Measurements from ENCODE around the gene PPP1R27.

PPP1R27 gene

GRCh38 chr17:81837641-81838040, 2.8 kb upstream of the PPP1R27 start:
- DNase-seq (ENCODE audit: insufficient read length) = no peak
- FAIRE-seq = no peak
- TF ChIP-seq POLR2A (IDR thresholded peaks at IDR 0.05; ENCODE audit: low read depth, low read length) (no peak), TAF1 (IDR thresholded peaks at IDR 0.05; ENCODE audit: borderline replicate concordance, low read depth, low read length) (no peak), POLR2AphosphoS5 (IDR thresholded peaks at IDR 0.05; ENCODE audit: low read depth, low read length) (no peak)

DNA sequence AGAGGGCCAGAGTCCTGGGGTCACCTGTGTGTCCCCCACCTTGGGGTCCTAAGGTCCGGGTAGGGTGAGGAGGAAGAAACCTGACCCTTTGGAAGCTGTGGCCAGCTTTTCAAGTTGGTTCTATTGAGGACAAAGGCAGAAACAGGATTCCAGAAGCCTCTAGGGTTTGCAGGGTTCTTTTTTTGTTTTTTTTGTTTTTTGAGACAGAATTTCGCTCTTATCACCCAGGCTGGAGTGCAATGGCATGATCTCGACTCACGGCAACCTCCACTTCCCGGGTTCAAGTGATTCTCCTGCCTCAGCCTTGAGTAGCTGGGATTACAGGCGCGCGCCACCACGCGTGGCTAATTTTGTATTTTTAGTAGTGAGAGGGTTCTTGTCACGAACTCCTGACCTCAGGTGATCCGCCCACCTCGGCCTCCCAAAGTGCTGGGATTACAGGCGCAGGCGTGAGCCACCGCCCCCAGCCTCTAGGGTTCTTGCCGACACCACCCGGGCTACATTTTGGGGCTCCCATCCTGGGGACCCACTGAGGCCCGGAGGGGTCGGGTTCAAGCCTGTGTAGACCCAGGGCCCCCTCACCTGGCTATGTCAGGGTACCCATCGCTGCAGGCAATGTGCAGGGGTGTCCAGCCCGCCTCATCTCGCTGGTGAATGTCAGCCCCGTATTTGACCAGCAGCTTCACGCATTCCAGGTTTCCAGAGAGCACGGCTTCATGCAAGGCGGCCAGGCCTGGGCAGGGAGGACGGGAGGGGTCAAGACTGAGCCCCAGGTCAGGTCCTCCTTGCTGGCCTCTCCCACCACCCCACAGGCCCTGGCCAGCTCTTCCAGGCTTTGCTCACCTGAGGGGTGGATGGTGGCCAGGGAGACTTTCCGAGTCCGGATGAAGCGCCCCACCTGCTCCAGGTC, 674 bp downstream of the PPP1R27 start:
- FAIRE-seq (no peak), DNase-seq (ENCODE audit: insufficient read length) (no peak)
- TF ChIP-seq POLR2AphosphoS5 (IDR thresholded peaks at IDR 0.05; ENCODE audit: low read depth, low read length) = no peak
- no peak for TF ChIP-seq TAF1 (IDR thresholded peaks at IDR 0.05; ENCODE audit: borderline replicate concordance, low read depth, low read length)
- no peak for TF ChIP-seq POLR2A (IDR thresholded peaks at IDR 0.05; ENCODE audit: low read depth, low read length)

DNA sequence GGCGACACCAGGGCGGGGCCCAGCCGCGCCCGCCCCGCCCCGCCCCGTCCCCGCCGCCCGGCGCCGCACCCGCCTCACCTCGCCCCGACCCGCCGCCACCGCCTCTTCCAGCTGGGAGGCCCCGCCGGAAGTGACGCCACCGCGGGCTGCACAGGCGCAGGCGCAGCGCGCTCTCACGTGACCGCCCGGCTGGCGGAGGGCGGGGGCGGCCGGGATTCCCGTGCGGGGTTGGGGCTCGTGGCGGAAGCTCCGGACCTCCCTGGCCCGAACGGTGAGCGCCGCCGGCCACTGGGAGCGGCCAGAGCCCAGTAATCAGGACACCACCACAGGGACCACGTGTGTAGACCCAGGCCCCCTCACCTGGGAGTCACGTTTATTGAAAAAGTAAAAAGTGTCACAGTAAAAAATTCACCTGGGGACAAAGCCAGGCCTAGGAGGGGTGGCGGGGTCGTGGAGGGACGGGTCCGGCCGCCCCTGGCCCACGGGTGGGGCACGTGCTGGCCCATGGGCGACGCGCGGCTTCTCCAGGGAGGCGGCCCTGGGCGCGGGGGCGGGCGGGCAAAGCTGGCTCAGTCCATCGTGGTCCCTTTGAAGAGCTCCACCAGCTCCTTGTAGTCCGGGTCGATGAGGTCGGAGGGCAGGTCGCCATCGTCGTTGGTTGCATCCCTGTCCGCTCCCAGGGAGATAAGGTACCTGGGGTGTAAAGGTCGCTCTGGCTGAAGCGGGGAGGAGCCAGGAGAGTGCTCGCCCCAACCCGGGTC, 1.5 kb downstream of the PPP1R27 start, which contains the start of gene MCRIP1:
Gene MCRIP1 (minus strand): TSS at position 132 of the 761 bp plus-strand sequence. CDS start 8,785 bp downstream, outside the sequence.
- DNase-seq (ENCODE audit: insufficient read length) (peak; percentile 99), FAIRE-seq (peak; percentile 99)
- peak; percentile 75; the same call in 1 of the 2 replicates for TF ChIP-seq TAF1 (IDR thresholded peaks at IDR 0.05; ENCODE audit: borderline replicate concordance, low read depth, low read length)
- peak; percentile 72; the same call in 1 of the 2 replicates for TF ChIP-seq POLR2A (IDR thresholded peaks at IDR 0.05; ENCODE audit: low read depth, low read length)
- no peak for TF ChIP-seq POLR2AphosphoS5 (IDR thresholded peaks at IDR 0.05; ENCODE audit: low read depth, low read length)

GRCh38 chr17:81832608-81833159, 2.2 kb downstream of the PPP1R27 start:
- 0 out of 2 replicates have a peak, but pooled peaks have one; percentile 11 for TF ChIP-seq TAF1 (IDR thresholded peaks at IDR 0.05; ENCODE audit: borderline replicate concordance, low read depth, low read length)
- TF ChIP-seq POLR2A (IDR thresholded peaks at IDR 0.05; ENCODE audit: low read depth, low read length) = no peak
- no peak for DNase-seq (ENCODE audit: insufficient read length)
- FAIRE-seq = no peak

DNA sequence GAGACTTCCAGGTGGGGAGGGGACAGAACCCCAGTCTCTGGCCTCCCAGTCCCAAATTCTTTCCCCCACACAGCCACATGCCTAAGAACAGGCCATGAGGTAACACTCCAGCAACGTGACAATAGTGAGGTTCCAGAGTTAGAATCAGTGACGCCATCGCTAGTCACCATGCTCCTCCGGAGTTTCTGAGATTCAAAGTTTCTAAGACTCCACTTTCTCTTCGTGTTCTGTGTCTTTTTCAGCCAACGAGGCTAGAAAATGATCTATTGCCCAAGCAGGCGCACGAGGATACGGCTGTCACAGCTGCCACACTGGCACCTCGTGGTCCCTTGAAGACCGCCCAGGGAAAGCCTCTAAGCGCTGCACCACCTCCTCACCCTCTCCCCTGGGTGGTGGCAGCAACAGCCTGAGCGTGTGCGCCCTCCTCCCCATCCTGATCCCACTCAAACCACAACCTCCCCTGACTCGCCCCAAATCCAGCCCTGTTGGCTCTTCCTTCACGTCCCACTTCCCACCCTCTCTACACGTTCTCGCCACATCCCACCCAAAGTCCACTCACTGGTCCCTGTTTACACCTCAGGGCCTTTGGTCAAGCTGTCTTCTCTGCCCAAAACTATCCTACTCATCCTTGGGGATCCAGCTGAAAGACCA, 2.8 kb downstream of the PPP1R27 start:
- DNase-seq (ENCODE audit: insufficient read length) (no peak), FAIRE-seq (peak; percentile 77)
- TF ChIP-seq TAF1 (IDR thresholded peaks at IDR 0.05; ENCODE audit: borderline replicate concordance, low read depth, low read length) (no peak), POLR2AphosphoS5 (IDR thresholded peaks at IDR 0.05; ENCODE audit: low read depth, low read length) (no peak), POLR2A (IDR thresholded peaks at IDR 0.05; ENCODE audit: low read depth, low read length) (no peak)

GRCh38 chr17:81831563-81831956, 3.3 kb downstream of the PPP1R27 start:
- DNase-seq (ENCODE audit: insufficient read length) = no peak
- no peak for TF ChIP-seq POLR2A (IDR thresholded peaks at IDR 0.05; ENCODE audit: low read depth, low read length)
- TF ChIP-seq TAF1 (IDR thresholded peaks at IDR 0.05; ENCODE audit: borderline replicate concordance, low read depth, low read length) = no peak
- no peak for TF ChIP-seq POLR2AphosphoS5 (IDR thresholded peaks at IDR 0.05; ENCODE audit: low read depth, low read length)
- FAIRE-seq = no peak

DNA sequence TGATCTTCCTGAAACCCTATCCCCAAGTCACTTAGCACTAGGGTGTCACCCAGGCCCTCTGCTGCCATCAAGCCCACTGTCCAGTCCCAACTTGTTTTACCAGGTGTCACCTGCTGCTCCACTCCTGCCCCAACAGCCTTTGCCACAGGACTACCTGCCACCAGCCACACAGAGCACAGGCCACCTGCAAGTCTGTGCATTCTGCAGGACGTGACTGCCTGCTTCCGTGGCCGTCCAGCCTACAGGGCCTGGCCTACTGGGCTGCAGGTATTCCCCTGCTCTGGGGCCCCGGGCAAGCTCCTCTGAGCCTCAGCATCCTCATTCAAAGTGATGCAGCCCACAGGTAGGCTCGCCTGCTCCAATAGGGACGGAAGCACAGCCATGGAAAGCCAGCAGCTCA, 5.0 kb downstream of the PPP1R27 start:
- FAIRE-seq (no peak), DNase-seq (ENCODE audit: insufficient read length) (no peak)
- no peak for TF ChIP-seq POLR2A (IDR thresholded peaks at IDR 0.05; ENCODE audit: low read depth, low read length)
- no peak for TF ChIP-seq POLR2AphosphoS5 (IDR thresholded peaks at IDR 0.05; ENCODE audit: low read depth, low read length)
- no peak for TF ChIP-seq TAF1 (IDR thresholded peaks at IDR 0.05; ENCODE audit: borderline replicate concordance, low read depth, low read length)

DNA sequence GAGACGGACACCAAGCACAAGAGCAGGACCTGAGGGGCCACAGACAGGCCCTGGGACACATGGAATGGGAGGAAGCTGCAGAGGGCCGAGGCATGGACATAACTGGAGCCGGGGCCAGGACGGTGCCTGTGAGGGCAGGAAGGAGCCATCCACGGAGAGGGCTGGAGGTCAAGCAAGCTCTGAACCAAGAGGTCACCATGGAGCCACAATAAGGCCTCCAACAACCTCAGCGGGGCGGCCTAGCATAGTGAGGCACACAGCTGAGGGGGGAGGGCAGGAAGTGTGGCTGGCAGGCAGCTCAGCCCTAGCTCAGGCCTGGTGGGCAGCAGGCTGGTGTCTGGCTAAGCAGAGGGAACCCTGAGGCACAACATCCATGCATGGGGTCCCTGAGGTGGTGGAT, 6.2 kb downstream of the PPP1R27 start:
- DNase-seq (ENCODE audit: insufficient read length) (no peak), FAIRE-seq (no peak)
- TF ChIP-seq TAF1 (IDR thresholded peaks at IDR 0.05; ENCODE audit: borderline replicate concordance, low read depth, low read length) (no peak), POLR2AphosphoS5 (IDR thresholded peaks at IDR 0.05; ENCODE audit: low read depth, low read length) (no peak)

DNA sequence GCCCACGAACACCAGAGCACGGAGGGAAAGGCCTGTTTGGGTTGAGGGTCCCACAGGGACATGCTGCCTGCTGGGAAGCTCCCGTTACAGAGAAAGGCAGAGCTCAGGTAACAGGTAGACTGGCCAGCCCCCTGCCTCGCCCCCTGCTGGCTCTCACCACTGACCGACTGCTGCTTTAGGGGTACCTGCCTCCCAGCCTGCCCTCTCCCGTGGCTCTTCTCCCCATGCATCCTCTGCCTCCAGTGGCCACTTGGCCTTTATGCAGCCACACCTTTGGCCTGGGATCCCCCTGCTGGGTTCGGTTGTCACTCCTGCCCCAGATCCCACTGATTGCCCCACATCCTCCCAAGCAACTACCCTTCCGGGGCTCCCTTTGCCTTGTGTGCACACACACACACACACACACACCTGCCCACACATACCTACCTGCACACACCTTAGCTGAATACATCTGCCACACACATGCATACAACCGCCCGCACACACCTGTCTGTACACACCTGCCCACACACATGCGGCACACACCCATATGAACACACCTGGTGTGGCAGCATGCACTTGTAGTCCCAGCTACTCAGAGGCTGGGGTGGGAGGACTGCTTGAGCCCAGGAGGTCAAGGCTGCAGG, 8.9 kb downstream of the PPP1R27 start:
- no peak for FAIRE-seq
- no peak for DNase-seq (ENCODE audit: insufficient read length)
- no peak for TF ChIP-seq POLR2A (IDR thresholded peaks at IDR 0.05; ENCODE audit: low read depth, low read length)
- TF ChIP-seq POLR2AphosphoS5 (IDR thresholded peaks at IDR 0.05; ENCODE audit: low read depth, low read length) = no peak
- no peak for TF ChIP-seq TAF1 (IDR thresholded peaks at IDR 0.05; ENCODE audit: borderline replicate concordance, low read depth, low read length)

DNA sequence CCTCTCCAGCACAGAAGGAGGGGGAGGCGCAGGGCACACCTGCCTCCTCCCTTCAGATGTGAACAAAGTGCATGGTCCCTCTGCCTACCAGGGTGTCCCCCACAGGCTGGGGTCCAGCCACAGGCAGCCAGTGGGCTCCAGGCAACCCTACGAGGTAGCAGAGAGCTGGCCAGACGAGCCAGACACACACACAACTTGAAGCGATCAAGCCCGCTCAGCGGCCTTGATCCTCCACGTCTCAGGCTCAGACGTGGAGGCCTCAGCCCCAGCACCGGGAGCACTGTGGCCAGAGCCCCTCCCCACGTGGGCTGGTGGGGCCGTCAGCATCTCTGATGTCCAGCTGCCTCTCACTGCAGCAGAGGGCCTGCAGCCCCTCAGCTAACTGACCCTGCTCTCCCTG, 10.3 kb downstream of the PPP1R27 start:
- FAIRE-seq (no peak), DNase-seq (ENCODE audit: insufficient read length) (no peak)
- TF ChIP-seq POLR2AphosphoS5 (IDR thresholded peaks at IDR 0.05; ENCODE audit: low read depth, low read length) = no peak
- no peak for TF ChIP-seq TAF1 (IDR thresholded peaks at IDR 0.05; ENCODE audit: borderline replicate concordance, low read depth, low read length)
- no peak for TF ChIP-seq POLR2A (IDR thresholded peaks at IDR 0.05; ENCODE audit: low read depth, low read length)

Measured in GM12892 (cell line).